Measurements from ENCODE around the gene WNT7A.

- no peak for TF ChIP-seq CTCF (IDR thresholded peaks at IDR 0.05)
- no peak for TF ChIP-seq POLR2A (IDR thresholded peaks at IDR 0.05)
These were observed 38.0 kb downstream of the WNT7A start for GRCh38 chr3:13841826-13842225.
